Epithelial cell of esophagus (primary cell): Measurements from ENCODE around the gene XK.

Source experiments
- DNase-seq: peaks from one replicate; pipeline ENCODE4 v3.0.0; 2010; ENCODE audit warnings: low read depth
- H3K4me3 ChIP-seq: 2 replicates; pipeline ENCODE4 v1.5.1; 2011; ENCODE audit warnings: mild to moderate bottlenecking, low read length, control low read depth
- TF ChIP-seq, protein P1 (sequence below): IDR thresholded peaks from 2 replicates; pipeline ENCODE4 v1.5.1; 2011; ENCODE audit warnings: low read depth, mild to moderate bottlenecking, low read length, control low read depth, inconsistent platforms; ENCODE audit not compliant: insufficient read depth; ENCODE audit errors: missing control alignments

The XK gene

DNA sequence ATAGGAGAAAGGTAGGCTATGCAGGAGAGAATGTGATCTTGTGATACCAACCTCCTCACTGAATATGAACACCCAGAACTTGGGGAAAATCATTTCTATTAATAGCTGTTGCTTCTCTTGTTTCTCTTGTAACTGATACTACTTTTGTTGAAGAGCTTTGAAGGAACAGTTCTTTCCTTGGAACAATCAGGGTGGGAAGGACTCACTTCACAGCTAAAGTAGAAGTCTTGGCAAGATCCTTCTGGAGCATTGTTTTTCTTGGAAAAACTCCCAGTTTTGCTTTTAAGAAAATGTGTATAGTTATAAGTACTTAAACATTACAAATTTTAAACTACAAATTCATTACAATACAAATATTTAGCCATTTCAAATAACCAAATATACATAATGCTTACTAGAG is 19.1 kb upstream of the XK start:
- H3K4me3 ChIP-seq: no peak overlapping the region
- TF ChIP-seq, protein P1, sequence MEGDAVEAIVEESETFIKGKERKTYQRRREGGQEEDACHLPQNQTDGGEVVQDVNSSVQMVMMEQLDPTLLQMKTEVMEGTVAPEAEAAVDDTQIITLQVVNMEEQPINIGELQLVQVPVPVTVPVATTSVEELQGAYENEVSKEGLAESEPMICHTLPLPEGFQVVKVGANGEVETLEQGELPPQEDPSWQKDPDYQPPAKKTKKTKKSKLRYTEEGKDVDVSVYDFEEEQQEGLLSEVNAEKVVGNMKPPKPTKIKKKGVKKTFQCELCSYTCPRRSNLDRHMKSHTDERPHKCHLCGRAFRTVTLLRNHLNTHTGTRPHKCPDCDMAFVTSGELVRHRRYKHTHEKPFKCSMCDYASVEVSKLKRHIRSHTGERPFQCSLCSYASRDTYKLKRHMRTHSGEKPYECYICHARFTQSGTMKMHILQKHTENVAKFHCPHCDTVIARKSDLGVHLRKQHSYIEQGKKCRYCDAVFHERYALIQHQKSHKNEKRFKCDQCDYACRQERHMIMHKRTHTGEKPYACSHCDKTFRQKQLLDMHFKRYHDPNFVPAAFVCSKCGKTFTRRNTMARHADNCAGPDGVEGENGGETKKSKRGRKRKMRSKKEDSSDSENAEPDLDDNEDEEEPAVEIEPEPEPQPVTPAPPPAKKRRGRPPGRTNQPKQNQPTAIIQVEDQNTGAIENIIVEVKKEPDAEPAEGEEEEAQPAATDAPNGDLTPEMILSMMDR: no peak
- no peak for DNase-seq

DNA sequence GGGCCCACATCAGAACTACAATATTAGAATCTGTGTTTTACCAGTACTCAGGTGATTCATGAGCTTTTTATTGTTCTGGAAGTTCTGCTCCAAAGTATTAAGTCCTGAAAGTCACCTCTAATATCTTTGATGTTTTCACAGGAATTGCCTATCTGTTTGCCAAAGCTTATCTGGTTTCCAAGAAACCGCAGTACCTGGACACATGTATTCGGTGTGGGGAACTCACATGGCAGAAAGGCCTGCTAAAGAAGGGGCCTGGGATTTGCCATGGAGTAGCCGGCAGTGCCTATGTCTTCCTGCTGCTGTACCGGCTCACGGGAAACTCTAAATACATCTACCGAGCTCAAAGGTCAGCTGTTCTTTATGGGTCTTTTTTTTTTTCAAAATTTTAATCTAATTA is 18.4 kb upstream of the XK start:
- DNase-seq: no peak
- TF ChIP-seq, protein P1: no peak
- H3K4me3 ChIP-seq: no peak overlapping the region

DNA sequence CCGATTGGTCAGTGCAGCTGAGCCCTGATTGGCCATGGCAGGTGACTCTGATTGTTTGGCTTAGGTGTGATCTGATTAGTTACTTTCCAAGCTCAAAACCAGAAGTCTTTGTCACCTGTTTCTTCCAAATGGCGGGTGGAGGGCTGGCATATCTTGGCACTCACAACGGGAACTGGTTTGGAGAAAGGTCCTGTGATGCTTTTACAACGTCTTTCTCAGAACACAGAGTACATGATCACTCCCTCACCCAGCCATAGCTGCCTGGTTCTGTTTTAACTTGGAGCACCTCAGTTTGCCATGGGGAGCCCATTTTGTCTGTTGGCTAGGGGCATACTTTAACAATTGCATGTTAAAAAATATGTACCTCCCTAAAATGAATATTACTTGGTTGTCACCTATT is 13.0 kb upstream of the XK start:
- TF ChIP-seq, protein P1: no peak
- no peak overlapping the region for H3K4me3 ChIP-seq
- DNase-seq: no peak

DNA sequence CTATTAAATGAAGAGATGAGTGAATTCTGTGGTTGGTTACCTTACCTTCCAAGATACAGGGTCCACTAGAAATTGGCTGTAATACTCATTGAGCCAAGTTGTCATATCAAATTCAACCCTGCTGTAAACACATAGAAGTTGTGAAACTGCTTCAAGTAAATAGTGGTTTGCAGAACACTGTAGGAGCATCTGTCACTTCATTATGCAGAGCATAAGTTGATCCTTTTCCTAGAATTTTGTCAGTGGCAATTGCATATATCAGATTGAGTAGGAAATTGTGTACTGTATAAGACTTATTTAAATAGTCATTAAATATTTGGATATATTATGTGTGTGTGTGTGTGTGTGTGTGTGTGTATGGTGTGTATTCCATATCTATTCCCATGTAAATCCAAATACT is 8.8 kb upstream of the XK start:
- TF ChIP-seq, protein P1: no peak
- no peak overlapping the region for H3K4me3 ChIP-seq

DNA sequence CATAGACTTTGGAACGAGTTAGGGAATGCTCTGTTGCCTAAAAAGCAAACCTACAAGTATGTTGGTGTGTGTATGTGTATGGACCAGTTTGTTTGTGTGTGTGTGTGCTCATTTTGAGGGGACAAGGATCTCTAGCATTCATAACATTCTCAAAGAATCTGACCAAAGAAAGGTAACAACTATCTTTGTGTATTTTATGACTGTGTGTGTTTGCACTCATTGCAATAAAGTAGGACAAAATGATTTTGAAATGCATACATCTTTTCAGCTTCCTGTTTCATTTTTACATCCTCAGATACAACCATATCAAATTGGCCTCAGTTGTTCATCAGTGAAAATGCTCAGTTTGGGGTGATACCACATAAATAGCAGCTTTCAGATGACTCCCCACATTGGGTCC is 8.3 kb upstream of the XK start:
- TF ChIP-seq, protein P1: no peak
- no peak overlapping the region for H3K4me3 ChIP-seq
- DNase-seq: no peak

More for the DNA sequence above, 8.8 kb upstream of the XK start:
- no peak for DNase-seq

DNA sequence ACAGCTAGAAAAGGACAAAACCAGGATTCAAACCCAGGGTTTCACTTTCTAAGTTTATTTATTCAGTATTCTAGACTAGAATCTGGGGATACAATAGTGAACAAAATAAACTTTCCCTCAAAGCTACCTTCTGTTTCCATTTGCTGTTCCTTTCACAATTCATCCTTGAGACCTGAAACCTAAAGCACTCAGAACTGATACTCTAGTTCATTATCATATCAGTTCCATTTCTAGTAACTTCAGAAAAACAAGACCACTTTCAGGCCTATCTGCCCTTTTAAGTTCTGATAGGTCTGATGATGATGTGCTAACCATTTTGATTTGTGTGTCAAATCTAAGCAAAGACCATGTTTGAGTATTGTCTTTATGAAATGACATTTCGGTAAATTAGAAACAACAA is 7.8 kb upstream of the XK start:
- TF ChIP-seq, protein P1: no peak
- no peak overlapping the region for H3K4me3 ChIP-seq
- DNase-seq: no peak

DNA sequence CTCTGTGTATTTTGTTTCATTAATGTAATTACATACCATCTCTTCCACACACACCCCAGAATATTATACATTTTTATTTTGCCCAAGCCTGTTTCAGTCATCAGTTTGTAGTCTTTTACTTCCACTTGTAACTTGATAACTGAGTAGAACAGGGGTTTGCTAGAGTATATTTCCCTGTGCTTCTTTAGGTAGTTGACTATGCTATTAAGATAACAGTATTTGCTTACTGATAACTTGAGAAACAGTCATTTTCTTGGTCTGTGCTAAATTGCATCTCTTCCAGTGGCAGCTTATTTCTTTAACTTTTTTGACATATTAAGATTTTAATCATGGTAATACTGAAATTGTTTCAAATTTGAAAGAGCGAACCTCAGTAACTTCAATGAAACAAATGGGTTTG is 7.0 kb upstream of the XK start:
- no peak overlapping the region for H3K4me3 ChIP-seq
- TF ChIP-seq, protein P1: no peak
- DNase-seq: no peak
